CD4-positive, alpha-beta T cell treated with Interferon alpha-2 for 1 hour (primary cell): Measurements from ENCODE around the gene LYST.
"Not testable (repeated sequence)": the region's sequence is repeated elsewhere in the genome, so short reads cannot be mapped to it uniquely, and the experiment has no call there.

ENCODE experiments used
- DNase-seq, 2 donors: peaks; one replicate each; pipeline ENCODE4 v3.0.0-alpha.2; 2020 to 2022

Gene LYST

DNA sequence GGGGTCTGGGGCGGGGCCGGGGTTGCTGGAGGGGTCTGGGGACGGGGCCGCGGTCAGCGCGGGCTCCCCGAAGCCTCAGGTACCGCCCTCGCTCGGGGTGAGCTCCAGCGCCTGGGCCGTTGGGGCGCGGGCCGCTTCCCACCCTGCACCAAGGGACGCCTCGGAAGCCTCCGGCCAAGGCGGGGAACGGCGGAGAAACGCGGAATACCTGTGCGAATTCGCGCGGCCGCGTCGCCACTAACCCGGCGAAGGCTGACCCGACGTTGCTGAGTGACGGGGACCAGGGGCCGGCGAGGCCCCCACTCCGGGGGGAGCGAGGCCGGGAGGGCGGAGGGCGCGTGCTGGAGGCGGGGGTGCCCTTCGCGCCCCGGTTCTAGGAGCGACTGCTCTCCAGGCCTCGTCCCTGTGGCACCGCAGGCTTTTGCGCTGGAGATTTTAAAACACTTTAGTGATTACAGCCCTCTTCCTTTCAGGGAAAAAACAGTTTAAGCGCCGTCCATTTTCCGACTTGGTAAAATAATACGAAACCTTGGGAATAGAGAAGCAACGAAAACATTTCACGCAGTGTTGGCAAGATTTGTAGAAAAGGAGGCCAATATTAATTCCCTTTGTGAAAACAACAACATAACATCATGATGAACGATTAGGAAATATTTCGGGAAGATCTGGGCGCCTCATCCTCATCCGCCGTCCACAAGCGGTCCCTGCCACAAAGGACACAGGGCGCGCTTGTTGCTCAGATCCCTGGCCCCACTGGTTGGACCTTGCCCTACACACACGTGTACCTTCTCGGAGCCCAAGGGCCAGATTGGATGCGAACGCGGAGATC lies 216.2 kb downstream of the LYST start:
- no peak for DNase-seq

DNA sequence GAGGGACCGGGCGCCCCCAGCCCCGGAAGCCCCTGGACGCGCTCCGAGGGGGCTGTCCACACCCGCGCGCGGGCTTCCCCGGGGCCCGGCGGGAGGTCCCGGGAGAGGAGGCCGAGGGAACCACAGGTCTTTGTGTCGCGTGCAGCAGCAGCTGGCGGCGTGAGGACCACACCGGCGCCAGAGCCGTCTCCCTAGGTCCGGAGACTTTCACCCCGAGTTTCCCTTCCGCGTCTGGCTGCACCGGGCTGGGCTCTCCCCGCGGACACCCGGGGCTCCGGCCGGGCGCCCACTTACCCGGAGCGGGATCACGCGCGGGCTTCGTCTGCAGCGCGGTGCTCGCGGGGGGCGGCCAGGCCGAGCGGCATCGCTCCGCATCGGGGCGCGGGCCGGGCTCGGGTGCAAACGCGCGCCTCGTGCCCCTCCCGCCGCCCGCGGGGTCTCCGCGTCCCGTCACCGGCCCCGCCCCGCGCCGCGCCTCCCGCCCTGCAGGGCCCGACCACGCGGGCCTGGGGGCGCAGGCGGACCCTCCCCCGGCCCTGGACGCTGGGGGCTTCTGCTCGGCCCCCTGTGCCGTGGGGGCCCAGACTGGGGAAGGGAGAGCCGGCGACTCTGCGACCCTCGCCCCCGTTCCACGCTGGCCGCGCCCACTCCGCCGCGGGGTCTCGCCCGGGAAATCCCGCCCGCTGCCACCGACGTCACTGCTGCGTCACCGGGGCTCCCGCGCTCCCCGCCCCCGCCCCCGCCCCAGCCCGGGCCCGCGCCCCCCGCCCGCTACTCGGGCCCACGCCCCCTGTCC lies 217.1 kb downstream of the LYST start, which contains the start of gene GNG4:
Gene GNG4, minus strand, starts transcription at position 417 of the 796 bp plus-strand sequence. CDS start 65,946 bp downstream, outside the sequence.
- DNase-seq = peak in 1 of 2 donors; percentile 24

DNA sequence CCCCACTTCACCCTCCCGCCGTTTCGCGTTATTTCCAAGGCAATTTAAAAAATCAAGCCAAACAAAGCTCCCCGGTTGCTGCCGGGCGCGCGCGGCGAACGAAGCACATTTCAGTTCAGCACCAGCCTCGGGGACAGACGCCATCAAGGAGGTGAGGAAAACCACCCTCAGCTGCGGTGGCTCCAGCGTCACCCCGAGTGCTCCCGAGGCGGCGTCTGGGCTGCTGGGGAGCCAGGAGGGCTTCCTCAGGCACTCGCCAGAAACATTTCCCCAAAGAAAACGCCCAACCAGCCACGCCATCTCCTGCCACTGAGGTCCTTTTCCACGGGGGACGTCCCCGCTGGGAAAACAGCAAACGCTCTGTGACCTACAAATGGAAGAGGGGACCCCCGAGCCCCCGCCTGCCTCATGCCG lies 217.7 kb downstream of the LYST start:
- DNase-seq = peak; percentile 31 to 59

DNA sequence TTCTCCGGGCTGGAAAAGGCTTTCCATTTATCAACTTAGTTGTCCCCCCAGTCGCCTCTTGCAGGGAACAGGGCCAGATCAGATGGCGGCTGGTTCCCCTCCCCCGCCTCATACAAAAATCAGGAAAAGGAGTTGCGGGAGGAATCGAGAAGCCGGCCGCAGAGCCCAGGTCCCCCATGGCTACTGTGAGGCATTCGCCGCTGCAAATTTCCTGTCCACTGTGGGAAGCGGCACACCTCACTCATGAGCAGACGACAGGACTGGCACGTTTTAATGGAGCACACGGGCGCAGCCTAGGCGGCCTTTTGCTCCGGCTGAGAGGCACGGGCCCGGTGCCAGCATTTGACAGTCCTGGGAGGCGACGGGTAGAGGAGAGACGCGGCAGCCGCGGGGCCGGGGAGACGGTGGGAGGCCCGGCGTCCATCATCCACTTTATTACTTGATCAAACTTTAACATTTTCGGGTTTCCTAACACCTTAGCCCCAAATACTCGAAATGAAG lies 218.2 kb downstream of the LYST start:
- no peak for DNase-seq

DNA sequence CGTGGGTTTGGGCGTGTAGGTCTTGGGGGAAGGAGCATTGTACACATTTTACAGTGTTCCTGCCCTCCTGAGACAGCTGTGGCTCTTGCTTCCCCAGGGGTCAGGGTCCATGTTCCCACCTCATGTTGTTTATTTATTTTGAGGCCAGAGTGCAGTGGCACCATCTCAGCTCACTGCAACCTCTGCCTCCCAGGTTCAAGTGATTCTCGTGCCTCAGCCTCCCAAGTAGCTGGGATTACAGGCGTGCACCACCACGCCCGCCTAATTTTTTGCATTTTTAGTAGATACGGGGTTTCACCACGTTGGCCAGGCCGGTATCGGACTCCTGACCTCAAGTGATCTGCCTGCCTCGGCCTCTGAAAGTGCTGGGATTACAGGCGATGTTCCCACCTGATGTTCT lies 219.2 kb downstream of the LYST start:
- not testable (repeated sequence) for DNase-seq

DNA sequence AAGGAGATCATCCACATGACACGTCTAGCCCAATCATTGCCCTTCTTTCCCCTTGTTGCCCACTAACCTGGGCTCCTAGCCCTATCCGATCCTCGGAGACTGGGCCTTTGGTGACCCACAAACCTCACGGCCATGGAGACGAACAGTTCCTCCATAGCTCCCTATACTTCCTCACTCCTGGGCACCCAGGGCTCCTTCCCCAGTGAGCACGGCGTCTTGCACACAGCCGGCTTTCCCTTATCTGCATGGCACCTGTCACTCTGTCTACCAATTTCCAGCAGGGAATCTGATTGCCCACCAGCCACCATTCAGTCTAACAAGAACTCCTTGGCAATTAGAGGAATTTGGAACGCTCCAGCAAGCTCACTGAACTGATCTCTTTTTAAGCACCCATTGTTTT lies 220.2 kb downstream of the LYST start:
- no peak for DNase-seq

DNA sequence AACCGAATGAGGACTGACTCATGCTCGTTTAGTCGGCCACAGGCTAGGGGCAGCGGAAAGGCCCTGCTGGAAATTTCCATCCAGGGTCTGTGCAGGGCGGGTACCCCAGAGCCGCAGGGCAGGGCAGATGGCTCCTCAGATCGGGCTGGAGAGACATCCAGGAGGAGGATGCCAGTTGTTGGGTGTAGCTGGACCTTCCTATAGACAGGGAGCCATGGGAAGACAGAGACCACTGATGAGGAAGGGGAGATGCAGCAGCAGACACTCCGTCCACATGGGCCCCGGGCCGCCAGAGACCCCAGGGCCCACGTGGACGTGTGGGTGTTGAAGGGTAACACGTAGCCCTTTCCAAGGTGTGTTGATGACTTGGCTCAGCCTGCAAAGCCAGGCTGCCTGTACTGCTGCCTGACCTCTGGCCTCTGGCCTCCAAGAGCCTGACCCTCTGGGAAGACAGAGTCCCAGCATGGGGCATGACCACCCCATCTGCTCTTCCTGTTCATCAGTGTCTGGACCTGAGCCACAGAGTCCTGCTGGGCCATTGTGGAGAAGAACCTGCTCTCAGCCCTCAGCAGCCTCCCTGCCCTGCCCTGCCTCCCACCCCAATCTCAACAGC lies 221.9 kb downstream of the LYST start:
- no peak for DNase-seq

DNA sequence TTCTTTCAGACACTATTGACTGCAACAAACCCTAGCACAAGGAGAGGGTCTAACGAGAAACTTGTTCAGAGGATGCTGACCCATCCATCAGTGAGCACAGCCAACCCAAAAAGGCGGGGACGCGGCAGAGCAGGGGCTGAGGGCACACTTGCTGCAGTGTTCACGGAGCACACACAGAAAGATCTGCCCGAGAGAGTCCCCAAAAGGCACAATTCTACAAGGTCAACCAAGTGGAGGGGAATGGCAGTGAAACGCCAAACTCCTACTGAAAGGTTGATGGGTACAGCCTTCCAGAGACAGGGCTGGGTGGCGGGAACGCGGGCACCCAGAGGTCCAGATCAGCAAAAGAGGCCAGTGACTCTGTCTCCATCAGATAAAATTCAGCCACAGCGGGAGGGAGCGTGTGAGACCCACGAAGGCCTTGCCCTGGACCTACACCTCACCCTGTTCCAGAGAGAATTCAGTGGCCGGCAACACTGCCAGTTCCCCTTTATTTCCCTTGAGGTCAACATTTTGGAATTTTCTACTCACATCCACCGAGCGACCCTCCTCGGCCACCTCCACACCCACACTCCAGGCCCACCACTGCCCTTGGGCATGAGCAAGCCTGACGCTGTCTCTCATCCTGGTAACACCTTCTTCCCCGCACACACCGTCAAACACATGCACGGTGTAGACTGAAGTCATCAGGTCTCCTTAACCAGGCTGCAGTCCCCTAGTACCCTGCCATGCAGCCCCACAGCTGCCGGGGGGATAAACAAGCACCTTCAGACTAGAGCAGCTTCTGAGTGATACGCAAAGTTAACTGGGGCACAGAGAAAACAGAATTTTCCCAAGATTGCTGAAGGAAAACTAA lies 222.6 kb downstream of the LYST start:
- no peak for DNase-seq

- no peak for DNase-seq
Observed at GRCh38 chr1:235642943-235643371, 223.7 kb downstream of the LYST start.

DNA sequence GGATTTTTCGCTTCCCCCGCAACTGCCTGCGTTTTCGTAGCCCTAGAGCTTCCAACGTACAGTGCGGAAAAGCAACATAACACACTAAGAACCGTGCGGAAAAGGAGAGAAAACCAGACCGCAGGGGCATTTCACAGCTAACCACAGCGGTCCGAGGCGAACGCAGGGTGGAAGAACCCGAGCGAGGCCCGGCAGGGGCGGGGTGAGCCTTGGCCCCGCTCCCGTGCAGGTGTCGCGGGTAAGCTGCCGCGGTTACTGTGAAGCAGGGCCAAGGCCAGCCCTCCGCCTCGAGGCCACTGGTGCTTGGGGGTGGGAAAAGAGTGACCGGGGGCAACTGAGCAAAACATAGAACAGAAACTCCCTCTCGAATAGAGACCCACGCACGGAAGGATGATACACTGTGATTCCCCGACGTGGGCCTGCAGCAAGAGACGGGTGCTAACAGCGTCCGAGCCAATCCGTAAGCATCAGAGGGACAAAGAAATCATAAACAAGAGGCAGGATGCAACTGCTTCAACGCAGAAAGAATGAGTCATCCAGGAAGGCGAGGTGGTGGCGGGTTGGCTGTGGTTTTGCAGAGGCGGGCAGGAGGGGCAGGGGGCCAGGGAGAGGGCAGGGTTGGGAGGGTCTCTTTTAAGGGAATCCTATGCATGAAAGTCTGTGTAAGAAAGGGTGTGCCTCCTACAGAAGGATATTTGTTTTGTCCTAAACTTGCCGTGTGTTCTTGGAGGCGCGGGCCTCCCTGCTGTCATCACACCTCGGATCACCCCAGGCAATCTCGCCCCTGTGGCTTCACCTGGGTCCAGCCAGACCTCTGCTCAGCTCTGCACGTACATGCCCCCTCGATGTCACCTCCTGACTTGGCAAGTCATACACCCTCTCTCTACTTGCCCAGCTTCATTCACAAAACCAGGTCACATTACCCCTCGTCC lies 224.4 kb downstream of the LYST start:
- DNase-seq = peak; percentile 40 to 69

DNA sequence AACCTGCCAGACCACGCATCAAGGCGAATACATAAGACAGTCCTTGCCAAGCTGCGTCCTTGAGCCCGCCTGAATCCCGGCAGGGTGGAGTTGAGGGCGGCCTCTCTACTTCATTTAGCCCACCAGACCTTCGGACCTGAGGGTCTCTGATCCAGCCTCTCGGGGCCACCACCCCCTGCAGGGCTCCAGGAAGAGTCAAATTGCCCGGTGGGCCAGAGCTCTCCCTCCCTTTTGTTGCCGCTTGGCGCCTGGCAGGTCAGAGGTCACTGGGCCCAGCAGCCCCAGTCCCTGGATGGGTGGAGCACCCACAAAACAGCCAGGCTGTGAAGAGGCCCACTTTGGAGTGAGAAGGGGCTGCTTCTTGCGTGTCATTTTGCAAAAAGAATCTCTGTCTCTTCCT lies 226.1 kb downstream of the LYST start:
- DNase-seq = no peak

GRCh38 chr1:235639226-235640205 lies 227.2 kb downstream of the LYST start:
- DNase-seq = no peak

GRCh38 chr1:235638612-235639011 lies 228.1 kb downstream of the LYST start:
- DNase-seq = not testable (repeated sequence)

DNA sequence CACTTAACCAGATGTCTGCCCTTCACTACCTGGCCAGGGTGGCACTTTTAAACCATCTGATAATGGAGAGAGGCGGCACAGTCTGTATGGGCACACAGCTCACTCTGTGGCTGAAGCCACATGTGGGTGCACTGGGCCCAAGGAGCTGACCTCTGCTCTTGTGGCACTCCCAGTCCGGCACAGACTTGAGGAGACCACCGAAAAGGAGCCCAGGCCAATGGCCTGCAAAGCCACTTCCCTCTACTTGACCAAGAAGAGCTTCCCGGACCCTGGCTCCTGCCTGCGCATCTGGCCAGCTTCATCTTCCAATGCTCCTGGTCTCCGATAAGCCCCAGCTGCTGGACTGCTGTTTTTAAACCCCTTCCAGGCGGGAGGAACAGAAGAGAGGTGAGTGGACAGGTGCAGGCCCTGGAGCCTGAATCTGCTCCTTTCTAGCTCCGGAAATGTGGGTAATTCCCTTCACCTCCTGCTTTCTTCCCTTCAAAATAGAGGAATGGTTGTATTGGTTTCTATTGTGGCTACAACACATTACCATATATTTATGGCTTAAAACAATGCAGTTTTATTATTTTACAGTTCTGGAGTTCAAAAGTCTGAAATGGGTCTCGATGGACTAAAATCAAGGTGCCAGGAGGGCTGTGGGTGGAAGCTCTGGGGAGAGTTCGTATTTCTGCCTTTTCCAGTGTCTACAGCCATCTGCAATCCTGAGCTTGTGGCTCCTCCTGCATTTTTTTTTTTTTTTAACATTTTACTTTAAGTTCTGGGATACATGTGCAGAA lies 228.8 kb downstream of the LYST start:
- no peak for DNase-seq

DNA sequence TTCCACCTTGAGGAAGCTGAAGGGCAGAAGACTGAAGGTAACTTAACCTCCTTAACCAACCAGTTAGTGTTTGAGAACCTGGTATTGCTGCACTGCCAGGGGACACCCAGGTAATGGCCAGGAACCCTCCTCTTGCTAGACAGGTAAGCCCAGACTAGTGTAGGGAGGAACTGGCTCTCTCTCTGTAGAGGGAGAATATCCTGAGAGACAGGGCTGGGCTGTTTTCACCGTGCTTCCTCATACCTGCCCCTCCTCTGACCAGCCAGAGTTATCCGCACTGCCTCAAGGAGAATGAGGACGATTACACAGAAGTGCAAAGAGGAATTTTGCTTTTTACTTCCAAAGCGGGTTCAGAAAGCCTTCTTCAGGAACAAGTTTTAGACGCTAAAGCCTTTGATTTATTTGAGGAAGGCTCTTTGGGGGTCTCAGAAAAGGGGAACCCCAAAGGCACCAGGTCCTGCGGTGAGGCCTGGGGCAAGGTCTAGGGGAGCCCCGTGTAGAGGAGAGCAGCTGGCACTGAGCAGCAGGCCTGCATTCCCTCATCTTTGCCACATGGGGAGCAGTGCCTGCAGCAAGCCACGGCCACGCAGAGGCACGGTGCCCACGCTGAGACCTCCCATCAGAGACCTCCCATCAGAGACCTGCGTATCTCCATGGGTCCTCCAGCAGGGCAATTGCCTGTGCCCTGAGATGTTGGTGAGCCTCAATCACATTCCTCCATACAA lies 230.6 kb downstream of the LYST start:
- DNase-seq = no peak

DNA sequence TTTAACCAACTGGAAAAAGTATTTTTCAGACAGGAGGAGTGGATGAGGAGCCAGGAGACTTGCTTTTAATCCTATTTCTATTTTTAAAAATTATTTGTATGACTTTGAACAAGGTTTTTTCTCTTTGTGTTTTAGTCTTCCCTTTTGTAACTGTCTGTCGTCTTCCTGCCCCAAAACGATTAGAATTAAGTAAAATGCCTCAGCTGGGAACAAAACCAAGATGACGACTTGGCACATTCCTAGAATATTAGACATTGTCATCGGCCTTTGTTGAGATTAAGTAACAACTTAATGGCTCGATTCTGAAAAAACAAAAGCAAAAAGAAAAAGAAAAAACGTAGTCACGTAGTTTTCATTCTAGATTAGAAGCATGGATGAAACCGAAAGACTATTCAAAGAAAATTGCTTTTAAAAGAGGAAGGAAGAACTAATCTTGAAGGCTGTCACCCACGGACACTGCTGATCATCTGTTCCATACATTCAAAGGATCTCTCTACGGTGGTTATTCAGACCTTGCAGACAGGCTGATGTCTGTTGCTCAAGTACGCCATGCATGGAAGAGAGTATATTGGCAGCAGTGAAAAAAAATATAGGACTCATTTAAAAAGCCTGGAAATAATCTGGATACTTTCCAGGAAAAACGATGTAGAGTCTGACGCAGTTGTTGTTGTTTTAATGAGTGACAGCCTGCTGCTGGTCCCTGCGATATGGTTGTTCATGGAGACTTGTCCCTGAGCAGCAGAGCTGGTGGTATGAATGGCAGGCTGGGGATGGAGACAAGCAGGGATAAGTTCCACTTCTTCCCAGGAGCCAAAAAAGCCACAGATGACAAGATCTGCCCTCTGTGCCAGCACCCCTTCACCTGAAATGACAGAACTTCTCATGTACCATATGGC lies 234.0 kb downstream of the LYST start:
- DNase-seq = no peak

- DNase-seq = no peak
Observed at GRCh38 chr1:235631816-235632215, 234.9 kb downstream of the LYST start.
